HG02840 (cell line): ENCODE data around the gene SFXN2.
"Not testable (repeated sequence)": the region's sequence is repeated elsewhere in the genome, so short reads cannot be mapped to it uniquely, and the experiment has no call there.

Experiments used
- ATAC-seq: cut with Tn5 transposase; IDR thresholded peaks from one replicate; pipeline ENCODE4 v1.9.1; 2021; ENCODE audit warnings: mild to moderate bottlenecking, moderate library complexity, moderate number of reproducible peaks; ENCODE audit not compliant: unreplicated experiment, low FRiP score

Gene SFXN2

GRCh38 chr10:102718220-102718619 lies 3.8 kb downstream of the SFXN2 start:
- ATAC-seq = no peak

GRCh38 chr10:102720337-102720736 lies 5.9 kb downstream of the SFXN2 start:
- ATAC-seq = no peak

- no peak for ATAC-seq
Measured at GRCh38 chr10:102720775-102721301, 6.4 kb downstream of the SFXN2 start.

DNA sequence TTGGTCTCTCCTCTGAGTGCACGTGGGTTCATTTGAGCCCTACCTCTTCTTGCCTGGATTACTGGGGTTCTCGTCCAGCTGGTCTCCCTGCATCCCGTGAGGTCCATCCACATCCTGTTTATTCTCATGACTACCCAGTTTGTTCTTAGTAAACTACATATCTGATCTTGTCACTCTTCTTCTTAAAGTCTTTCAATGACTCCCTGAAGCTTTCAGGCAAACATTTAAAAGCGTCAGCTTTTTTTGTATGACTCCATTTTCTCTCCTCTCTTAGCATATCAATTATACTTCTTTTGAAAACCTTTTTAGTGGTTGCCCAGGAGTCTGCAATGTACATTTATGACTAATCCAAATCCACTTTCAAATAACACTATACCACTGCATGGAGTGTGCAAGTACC lies 7.5 kb downstream of the SFXN2 start:
- ATAC-seq = no peak

DNA sequence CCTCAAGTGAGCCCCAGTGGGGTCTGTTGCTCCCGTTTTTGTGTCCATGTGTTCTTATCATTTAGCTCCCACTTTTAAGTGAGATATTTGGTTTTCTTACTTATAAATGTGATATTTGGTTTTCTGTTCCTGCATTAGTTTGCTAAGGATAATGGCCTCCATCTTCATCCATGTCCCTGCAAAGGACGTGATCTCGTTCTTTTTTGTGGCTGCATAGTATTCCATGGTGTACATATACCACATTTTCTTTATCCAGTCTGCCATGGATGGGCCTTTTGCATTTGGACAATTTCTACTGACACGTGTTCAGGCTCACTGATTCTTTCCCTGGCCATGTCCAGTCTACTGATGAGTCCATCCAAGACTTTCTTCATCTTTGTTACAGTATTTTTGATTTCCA lies 9.6 kb downstream of the SFXN2 start:
- ATAC-seq = no peak

GRCh38 chr10:102726274-102726673 lies 11.8 kb downstream of the SFXN2 start:
- ATAC-seq = no peak

- no peak for ATAC-seq
Measured at GRCh38 chr10:102727037-102727818, 12.8 kb downstream of the SFXN2 start.

GRCh38 chr10:102729029-102730026 lies 14.9 kb downstream of the SFXN2 start:
- no peak for ATAC-seq

- no peak for ATAC-seq
Measured at GRCh38 chr10:102731222-102731800, 16.9 kb downstream of the SFXN2 start.

GRCh38 chr10:102732661-102733060 lies 18.2 kb downstream of the SFXN2 start:
- no peak for ATAC-seq

- no peak for ATAC-seq
Measured at GRCh38 chr10:102735065-102735562, 20.7 kb downstream of the SFXN2 start.

- ATAC-seq = no peak
Measured at GRCh38 chr10:102738692-102739121, 24.3 kb downstream of the SFXN2 start.

DNA sequence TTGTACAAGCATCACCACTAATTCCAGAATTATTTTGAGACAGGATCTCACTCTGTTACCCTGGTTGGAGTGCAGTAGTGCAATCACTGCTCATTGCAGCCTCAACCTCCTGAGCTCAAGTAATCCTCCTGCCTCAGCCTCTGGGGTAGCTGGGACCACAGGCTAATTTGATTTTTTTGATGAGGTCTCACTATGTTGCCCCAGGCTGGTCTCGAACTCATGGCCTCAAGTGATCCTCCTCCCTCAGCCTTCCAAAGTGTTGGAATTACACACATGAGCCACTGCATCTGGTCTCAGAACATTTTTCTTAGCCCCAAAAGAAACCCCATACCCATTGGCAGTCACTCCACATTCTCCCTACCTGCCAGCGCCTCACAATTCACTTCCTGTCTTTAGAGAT lies 25.8 kb downstream of the SFXN2 start:
- no peak for ATAC-seq

- no peak for ATAC-seq
Measured at GRCh38 chr10:102741726-102742237, 27.3 kb downstream of the SFXN2 start.

GRCh38 chr10:102742313-102742712 lies 27.9 kb downstream of the SFXN2 start:
- not testable (repeated sequence) for ATAC-seq

DNA sequence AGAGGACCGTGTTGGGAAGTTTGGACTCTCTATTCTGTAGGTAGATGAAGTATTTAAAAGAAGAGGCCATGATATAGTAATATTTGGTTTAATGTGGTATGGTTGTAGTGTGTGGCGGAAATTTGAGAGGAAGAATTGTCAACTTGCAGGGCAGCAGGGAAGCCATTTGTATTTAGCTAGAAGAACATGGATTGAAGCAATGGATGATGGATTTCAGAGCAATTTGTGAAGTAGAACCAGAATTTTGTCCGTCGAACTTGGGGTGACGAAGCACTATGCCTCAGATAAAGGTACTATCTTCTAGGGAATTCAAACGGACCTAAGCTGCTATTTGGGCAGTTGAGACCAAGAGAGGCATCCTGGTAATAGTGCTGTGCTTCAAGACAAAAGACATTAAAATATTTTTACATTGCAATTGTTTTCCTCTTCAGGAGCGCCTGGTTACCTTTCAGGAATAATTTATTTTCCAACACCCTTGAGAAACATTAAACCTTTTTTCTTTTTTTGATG lies 28.7 kb downstream of the SFXN2 start:
- ATAC-seq = no peak

GRCh38 chr10:102743588-102744373 lies 29.3 kb downstream of the SFXN2 start, which contains the start of gene WBP1L:
Gene WBP1L (plus strand): TSS chr10:102743948. CDS start chr10:102744054, 106 bp downstream.
- peak; percentile 96 for ATAC-seq

- ATAC-seq = no peak
Measured at GRCh38 chr10:102744374-102745051, 30.1 kb downstream of the SFXN2 start.

- ATAC-seq = no peak
Measured at GRCh38 chr10:102745157-102745556, 30.7 kb downstream of the SFXN2 start.
